GM19467 (cell line): ENCODE data around the gene CTNNA3.

ENCODE experiments used
- ATAC-seq: cut with Tn5 transposase; IDR thresholded peaks from one replicate; pipeline ENCODE4 v1.9.1; 2021; ENCODE audit warnings: mild to moderate bottlenecking, moderate library complexity; ENCODE audit not compliant: unreplicated experiment

The CTNNA3 gene

DNA sequence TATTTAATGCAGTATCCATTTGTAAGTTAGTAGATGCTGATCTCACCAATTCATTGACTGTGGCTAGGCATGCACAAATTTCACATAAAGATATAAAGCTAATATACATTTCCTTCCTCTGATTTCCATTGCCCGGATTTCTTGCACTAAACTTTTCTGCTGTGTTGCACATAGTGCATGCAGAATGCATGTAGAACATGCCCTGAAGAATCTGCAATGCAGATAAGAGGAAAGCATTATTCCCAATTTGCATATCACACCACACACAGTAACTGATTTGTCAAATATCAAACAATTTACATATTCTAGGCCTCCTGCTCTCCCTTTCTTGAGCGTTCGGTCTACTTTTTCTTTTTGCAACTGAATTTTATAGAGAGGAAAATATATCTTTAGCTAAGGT lies 646.0 kb downstream of the CTNNA3 start:
- ATAC-seq = no peak

DNA sequence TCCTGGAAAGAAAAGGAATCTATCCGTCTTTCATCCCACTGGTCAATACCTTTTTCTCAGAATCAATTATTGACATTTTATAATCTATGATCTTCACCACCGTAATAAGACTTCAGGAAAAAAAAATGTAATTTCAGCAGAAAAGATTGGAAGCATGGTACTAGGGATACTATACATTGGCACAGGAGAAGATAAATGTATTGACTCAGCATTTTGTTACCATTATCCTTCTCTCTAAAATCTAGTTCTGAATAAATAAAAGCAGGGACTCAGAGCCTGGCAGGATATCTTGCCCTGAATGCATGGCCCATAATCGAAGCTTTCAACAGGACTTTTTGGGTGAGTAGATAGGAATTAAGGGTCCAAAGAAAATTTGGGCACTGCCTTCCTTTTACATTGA lies 649.5 kb downstream of the CTNNA3 start:
- no peak for ATAC-seq

- ATAC-seq = no peak
Measured at GRCh38 chr10:67045404-67045803, 650.6 kb downstream of the CTNNA3 start.

GRCh38 chr10:67043041-67043440 lies 653.0 kb downstream of the CTNNA3 start:
- no peak for ATAC-seq

GRCh38 chr10:67036808-67037207 lies 659.2 kb downstream of the CTNNA3 start:
- no peak for ATAC-seq

GRCh38 chr10:67033878-67034277 lies 662.1 kb downstream of the CTNNA3 start:
- no peak for ATAC-seq

DNA sequence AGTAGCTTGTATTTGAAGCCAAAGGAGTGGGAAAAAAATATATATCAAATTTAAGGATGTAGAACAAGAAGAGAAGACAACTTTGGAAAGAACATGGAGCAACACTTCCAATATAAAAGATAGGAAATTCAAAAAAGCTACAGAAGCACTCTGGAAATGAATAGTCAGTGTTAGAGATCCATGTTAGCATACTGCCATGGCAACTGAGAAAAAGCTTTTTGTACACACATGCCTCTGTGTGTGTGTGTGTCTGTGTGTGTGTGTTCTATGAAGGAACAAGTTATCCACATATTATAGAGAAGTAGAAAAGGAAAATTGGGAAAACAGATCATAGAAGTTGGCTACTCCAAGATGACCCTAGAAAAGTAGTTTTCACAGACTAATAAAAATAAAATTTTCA lies 673.9 kb downstream of the CTNNA3 start:
- no peak for ATAC-seq

GRCh38 chr10:67017218-67017617 lies 678.8 kb downstream of the CTNNA3 start:
- ATAC-seq = no peak

- ATAC-seq = no peak
Measured at GRCh38 chr10:67015225-67015624, 680.8 kb downstream of the CTNNA3 start.

GRCh38 chr10:67011981-67012380 lies 684.0 kb downstream of the CTNNA3 start:
- ATAC-seq = no peak

DNA sequence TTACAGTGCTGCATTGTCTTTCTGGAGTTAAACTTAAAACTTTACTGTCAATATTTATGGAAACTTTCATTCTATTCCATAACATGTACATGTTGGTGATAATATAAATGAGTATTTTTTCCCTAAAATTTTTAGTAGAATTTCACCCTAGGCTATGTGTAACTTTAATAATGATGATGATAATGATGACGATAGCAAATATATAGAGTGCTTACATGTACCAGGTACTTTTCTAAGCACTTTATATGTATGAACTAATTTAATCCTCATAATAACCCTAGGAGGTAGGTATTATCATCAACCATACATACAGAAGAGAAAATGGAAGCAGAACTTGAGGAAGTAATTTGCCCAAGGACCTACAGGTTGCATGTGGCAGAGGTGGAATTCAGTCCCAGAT lies 684.5 kb downstream of the CTNNA3 start:
- no peak for ATAC-seq

DNA sequence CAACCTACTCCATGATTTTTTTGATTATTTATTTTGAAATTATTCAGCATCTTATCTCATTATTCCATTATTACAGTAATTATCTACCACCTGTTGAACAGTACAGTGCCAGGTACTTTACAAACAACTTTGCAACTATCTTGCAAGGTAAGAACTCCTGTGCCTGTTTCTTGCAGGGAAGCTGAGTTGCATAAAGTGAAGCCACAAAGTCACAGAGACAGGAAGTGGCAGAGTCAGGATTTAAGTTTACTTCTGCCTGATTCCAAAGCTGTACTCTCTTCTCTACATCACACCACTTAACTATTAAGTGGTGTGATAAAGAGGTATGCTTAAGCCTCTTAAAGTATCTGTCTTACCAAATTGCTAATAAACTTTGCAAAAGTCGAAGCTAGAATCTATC lies 690.0 kb downstream of the CTNNA3 start:
- ATAC-seq = no peak

- ATAC-seq = no peak
Measured at GRCh38 chr10:67004690-67005089, 691.3 kb downstream of the CTNNA3 start.

DNA sequence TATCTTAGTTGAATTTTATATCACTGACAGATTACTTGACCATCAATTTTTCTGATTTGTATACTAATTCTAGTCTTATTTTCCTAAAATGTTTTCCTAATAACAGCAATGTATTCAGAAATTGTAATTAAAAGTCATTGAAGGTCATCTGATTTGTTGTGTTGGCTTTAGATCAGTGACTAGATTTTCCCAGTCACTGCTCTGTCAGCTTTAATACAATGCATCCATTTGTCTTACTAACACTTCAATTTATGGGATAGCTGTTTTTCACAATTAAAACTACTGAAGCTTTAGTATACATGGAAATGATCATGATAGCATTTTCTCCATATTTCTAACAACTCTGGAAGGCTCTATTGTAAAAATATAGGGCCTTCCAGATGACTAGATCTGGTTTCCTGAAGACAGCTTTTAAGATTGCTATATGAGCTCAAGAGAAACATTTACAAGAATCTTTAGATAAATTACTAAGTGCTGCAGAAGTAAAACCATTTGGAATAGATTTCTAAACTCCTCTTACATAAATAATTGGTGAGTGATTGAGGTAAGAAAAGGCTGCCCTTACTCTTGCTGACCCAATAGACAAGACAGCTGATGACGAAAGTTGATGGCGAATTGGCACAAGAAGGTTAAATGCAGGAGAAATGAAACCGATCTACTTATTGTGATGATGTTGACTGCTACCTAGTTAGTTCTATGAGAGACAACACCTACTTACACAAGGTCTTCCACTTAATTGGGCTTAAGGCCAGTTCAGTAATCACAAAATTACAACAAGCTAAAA lies 696.0 kb downstream of the CTNNA3 start:
- no peak for ATAC-seq

DNA sequence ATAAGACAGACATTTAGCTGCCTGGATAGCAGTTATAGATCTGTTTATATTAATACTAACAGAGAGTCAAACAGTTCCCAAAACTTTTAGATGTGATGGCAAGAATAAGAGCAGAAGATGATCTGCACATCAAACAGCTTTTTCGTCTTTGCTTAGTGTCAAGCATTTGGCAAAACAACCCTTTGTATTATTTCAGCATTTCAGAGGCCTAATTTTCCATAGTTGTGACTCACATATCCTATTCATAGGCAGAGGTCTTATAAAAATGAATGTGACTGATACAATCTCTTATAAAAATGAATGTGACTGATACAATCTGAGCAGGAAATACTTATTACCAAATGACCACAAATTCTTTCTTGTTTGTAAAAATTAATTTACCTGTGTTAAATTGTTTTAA lies 699.0 kb downstream of the CTNNA3 start:
- no peak for ATAC-seq

DNA sequence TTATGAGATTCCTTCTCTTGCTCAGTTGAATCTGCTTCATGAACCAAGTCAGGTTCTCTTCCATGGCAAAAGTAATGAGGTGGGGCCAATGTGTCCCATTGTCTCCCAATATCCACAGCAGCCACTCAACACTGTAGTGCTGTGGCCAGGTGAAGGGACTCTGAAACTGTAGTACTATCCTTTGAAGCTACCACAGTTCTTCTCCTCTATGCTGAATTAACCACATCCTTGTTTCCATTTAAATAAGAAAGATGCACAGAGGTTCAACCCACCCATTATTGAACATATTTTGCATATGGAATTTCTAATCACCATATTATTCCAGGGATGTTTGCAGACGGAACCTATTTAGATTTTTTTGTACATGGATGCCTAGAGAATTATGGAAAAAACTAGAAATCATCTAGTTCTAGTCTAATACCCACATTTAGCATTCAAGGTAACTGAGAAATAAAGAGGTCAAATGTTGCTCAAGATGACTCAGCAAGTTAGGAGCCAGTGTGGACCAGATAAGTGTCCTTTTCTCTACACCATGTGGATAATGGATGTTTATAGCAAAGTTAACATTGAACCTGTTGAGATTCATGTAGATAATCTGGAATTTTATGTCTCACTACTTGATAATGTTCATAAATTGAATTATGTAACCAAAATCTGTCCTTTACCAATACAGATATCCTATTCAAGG lies 705.7 kb downstream of the CTNNA3 start:
- ATAC-seq = no peak

DNA sequence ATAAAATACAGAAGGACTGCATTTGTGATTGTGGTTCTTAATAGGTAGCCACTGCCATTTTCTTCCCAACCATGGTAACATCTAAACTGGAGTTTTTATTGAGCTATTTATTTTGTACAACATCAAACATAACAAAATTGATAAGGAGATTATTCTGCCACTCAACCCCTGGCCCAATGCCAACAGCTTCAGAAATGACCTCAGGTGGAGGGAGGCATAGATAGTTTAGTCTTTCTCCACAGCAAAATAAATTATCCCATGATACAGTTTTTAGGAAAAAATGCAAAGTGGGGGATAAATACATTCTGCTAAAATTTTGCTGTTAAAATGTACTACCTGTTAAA lies 712.5 kb downstream of the CTNNA3 start:
- no peak for ATAC-seq

DNA sequence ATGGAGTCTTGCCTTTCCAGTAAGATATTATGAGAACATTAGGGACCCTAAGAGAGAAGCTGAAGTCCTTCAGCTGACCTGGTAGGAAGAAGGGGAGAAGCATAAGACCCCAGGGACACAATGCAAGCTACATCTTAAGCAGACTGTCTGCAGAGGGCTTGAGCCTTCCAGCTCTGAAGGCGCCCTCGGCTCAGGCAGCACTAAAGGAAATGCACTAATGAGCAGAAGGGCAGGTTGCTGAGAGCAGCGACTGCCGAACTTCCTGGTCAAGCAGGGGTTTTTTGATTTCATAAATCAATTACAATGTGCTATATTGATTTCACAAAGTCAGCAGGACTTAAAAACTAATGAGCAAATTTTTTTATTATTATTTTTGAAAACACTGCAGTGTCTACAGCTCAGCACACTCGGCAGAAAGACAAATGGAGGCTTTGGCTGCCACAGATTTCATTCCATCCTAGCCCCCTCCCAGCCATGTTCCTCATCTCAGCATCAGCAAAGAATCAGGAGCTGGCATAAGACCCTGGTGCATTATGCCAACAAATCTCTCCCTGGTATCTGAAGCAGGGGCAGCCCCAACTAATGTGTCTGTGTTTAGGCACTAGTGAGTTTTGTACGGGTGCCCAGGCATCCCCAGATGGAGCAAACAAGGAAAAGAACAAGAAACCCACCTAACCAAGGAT lies 713.1 kb downstream of the CTNNA3 start:
- no peak for ATAC-seq

- no peak for ATAC-seq
Measured at GRCh38 chr10:66982053-66982420, 714.0 kb downstream of the CTNNA3 start.

DNA sequence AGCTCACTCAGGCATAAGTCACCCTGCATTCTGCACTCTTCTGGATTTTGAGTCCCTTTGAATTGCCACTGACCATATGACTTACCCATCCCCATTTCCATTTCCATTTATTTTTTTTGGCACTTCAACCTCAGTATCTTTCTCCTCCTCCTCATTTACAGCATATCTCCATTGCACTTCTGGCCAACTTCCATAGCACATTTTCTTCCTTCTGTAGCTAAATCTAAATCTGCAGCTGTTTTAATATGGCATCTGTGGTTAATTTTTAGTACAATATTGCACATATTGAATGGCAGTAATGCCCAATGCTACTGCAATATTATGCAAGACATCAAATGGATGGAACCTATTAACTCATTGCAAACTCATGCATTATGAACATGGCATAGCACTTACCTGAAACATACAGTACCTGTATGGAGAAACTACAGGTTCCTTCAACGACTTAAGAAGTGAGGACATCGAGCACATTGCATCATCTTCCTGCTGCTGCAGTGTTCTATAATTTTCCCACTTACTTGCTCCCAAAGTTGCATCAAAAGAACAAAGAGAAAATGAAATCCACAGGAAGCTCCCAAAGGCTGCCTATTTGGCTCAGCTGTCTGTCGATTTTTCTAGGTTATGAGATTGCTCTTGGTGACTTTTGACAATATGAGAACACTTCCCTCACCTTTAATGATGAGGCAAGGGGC lies 714.5 kb downstream of the CTNNA3 start:
- ATAC-seq = no peak

GRCh38 chr10:66980246-66980815 lies 715.7 kb downstream of the CTNNA3 start:
- ATAC-seq = no peak
